T follicular helper cell (primary cell): ENCODE measurements around the gene TESK2.
"Not testable (repeated sequence)": the region's sequence is repeated elsewhere in the genome, so short reads cannot be mapped to it uniquely, and the experiment has no call there.

Experiments
- DNase-seq: peaks from one replicate; pipeline ENCODE4 v3.0.0-alpha.2; 2020; ENCODE audit warnings: low read depth

TESK2 gene

DNA sequence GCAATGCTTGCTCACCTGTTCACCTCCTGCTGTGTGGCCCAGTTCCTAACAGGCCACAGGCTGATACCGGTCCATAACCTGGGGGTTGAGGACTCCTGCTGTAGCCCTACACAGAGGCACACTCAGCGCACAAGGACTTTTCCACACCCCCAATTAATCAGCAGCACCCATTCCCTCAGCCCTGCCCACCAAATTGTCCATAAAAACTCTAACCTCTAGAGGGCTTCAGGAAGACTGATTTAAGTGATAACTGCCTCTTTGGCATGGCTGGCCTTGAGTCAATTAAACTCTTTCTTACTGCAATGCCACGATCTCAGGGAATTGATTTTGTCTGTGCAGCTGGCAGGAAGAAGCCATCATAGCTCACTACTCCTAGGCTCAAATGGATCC is 79.5 kb downstream of the TESK2 start:
- DNase-seq: no peak

DNA sequence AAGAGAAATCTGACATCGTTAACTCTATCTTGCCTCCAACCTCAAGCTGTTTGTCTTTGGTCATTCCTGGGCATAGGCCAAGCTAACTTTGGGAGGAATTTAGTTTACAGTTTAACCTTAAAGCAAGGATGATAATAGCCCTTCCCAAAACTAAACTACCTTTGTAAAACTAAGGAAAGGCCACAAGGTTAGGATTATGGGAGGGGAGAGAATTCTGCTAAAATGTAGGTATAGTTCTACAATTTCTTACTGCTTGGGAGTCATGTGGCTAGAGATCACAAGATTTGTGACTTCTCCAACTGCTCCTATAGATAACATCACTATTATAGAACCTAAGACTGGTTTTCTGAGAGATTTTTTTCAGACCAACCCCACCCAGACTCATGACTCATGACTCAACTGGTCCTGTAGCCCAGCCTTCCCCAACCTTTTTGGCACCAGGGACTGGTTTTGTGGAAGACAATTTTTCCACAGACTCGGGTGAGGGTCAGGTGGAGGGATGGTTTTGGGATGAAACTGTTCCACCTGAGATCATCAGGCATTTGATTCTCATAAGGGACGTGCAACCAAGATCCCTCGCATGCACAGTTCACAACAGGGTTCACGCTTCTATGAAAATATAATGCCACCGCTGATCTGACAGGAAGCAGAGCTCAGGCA is 80.0 kb downstream of the TESK2 start:
- DNase-seq: no peak

DNA sequence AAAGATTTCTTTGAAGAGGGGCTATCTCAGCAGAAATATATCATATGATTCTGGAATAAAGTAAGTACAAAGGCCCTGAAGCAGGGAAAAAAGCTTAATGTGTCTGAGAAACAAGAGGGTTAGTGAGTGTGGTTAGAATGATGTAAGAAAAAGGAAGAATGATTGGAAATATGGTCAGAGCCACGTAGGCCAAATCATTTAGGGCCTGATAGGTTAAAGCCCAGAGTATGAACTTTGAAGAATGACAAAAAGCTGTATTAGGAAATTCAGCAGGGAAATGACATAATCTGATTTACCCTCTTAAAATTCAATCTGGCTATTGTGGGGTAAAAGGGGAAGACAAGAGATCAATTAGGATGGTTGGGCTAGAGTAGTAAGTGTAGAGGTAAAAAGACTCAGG is 81.7 kb downstream of the TESK2 start:
- DNase-seq: no peak

DNA sequence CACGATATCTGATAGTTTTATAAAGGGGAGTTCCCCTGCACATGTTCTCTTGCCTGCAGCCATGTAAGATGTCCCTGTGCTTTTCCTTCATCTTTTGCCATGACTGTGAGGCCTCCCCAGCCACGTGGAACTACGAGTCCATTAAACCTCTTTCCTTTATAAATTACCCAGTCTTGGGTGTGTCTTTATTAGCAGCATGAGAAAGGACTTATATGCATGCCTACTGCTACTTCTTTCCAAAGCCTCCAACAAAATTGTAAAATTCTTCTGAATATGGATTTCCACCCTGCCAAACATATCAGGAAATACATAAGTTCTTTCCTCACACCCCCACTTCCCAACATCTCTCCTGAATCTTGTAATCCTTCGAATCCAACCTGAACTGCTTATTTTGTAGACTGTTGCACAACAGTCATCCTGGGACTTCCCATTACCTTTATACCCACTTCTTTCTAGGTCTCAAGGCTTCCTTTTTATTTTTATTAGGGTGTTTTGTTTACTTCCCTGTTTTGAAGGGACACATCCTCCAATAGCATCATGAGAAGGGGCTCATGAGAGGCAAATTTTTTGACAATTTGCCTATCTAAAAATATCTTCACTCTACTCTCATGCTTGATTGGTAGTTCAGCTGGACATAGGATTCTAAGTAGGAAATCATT is 83.2 kb downstream of the TESK2 start:
- DNase-seq: no peak

DNA sequence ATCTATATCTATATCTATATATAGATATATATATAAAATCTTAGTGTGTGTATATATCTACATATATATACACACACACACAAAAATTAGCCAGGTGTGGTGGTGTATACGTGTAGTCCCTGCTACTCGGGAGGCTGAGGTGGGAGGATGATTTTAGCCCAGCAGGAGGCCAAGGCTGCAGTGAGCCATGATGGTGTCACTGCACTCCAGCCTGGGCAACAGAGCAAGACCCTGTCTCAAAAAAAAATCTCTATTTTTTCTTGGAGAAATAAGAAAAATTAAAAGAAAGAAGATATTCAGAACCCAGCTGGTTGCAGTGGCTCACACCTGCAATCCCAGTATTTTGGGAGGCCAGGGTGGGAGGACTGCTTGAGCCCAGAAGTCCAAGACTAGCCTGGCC is 85.3 kb downstream of the TESK2 start:
- DNase-seq: no peak

DNA sequence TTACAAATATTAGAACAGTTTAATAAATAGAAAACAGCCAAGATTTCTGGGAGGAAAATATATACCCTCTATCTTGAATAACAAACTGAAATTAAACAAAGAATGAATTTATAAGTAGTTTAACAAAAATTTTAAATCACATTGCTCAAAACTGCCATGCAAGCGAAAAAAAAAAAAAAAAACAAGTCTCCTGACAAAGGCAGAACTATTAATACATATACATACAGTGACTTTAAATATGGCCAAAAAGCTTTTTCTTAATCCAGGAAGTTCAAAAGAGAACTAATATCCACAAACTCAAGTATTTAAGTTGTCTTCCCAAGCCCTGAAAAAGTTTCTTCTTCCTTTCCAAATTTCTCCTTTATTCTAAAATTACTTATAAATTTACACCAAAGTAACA is 87.2 kb downstream of the TESK2 start:
- no peak for DNase-seq

DNA sequence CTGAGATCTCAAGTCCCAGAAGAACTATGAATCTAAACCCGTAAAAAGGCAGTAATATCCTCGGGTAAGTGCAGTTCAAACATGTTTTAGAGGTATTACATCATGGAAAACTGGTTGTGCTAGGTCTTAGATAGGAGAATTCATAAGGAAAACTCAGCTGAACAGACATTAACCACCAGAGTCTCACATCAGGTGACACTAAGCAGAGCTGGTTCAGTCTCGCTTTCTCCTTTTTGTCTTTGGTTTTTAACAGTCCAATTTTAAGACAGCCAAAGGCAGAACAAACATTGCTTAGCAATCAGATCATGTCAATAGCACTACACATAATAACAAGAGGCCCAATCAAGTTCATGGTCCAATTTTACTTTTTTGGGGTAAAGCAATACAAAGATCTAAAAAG is 87.7 kb downstream of the TESK2 start:
- DNase-seq: no peak

DNA sequence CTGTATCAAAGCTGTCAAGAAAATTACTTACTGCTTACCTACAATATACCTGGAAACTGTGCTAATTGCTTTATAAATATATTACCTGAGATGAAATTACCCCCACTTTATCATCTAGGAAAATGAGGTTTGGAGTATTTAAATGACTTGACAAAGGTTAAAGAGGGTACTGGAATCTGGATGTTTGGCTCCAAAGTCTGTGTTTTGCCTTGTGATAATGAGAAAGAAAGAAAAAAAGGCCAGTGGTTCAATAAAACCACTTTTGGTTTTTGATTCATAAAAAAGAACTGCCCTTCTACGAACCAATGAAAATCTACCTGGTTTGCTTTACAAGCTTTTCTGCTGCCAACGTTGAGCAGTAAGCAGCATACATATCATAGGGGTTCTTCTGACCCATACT is 89.4 kb downstream of the TESK2 start:
- no peak for DNase-seq

DNA sequence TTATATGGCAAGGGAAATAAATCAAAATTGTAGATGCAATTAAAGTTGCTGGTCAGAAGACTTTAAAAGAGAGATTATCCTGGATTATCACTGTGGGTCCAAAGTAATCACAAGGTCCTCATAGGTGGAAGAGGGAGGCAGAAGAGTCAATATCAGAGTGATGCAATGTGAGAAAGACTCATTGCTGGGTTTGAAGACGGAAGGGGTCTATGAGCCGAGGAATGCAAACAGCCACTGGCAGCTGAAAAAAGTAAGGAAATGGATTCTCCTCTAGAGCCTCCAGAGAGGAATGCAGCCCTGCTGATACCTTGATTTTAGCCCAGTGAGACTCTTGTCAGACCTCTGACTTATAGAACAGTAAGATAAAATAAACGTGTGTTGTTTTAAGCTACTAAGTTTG is 90.9 kb downstream of the TESK2 start:
- DNase-seq: no peak

DNA sequence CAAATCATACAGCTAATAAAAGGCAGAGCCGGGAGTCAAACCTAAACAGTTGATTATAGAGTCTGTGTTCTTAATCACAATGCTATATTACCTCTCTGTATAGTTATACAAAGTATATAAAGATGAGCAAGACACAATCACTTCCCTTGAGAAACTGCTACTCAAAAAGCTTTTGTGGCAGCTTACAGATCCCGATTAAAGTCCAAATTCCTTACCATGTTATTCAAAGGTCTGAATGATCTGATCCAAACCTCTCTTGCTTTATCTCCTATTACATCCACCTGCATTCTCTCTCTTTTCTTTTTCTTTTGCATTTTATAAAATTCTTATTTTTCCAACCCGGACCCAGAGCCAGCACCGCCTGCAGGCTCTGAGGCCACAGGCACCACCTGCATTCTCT is 93.7 kb downstream of the TESK2 start:
- no peak for DNase-seq

DNA sequence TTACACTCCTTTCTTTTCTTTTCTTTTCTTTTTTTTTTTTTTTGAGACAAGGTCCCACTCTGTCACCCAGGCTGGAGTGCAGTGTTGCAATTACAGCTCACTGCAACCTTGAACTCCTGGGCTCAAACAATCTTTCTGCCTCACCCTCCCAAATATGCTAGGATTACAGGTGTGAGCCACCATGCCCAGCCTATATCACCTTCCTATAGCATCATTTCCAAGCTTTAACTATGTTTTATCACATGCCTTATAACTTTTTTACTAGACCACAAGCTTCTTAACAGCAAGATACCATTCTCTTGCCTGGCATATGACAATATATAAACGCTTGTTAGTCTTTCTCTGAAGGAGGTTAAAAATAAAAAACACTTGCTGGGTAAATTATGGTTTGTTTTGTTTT is 95.4 kb downstream of the TESK2 start:
- DNase-seq: no peak

DNA sequence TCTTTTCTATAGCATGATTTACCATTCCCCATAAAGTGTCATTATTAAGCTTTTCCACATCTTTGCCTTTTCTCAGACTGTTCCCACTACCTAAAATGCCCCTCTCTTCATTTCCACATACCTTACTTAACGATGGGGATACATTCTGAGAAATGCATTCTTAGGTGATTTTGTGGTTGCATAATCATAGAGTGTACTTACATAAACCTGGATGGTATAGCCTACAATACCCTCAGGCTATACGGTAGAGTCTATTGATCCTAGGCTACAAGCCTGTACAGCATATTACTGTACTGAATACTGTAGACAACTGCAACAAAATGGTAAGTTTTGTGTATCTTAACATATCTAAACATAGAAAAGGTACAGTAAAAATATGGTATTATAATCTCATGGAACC is 95.9 kb downstream of the TESK2 start:
- DNase-seq: no peak

DNA sequence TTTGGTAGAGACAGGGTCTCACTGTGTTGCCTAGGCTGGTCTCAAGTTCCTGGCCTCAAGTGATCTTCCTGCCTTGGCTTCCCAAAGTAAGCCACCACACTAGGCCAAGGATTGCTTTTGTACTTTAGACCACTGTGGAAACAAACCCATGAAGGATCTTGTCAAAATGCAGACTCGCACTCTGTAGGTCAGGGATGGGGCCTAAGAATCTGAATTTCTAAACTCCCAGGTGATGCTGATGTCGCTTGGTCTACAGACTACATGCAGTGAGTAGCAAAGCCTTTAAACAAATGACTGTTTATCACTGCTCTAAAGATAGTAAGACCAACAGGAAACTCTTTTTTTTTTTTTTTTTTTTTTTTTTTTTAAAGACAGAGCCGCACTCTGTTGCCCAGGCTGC is 96.6 kb downstream of the TESK2 start:
- DNase-seq: no peak

DNA sequence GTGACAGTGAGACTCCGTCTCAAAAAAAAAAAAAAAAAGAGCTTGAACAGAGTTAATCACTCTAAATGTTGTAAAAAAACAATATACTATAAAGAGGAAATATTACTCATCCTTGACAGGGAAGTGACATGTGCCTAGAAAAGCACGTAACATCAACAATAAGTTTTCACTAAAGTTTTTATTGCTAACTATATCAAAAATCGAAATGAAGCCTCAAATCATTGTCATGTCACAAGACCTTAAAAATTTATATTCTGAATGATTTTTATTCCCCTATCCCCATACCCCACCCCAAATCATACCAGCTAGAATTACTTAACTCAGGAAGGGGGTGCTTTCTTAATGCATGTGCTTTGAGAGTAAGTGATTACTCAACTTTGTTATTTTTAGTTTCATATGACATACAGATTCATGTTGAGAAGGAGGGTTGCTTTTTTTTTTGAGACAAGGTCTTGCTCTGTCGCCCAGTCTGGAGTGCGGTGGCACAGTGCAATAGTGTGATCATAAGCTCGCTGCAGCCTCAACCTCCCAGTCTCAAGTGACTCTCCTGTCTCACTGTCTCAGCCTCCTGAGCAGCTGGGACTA is 97.2 kb downstream of the TESK2 start:
- no peak for DNase-seq

DNA sequence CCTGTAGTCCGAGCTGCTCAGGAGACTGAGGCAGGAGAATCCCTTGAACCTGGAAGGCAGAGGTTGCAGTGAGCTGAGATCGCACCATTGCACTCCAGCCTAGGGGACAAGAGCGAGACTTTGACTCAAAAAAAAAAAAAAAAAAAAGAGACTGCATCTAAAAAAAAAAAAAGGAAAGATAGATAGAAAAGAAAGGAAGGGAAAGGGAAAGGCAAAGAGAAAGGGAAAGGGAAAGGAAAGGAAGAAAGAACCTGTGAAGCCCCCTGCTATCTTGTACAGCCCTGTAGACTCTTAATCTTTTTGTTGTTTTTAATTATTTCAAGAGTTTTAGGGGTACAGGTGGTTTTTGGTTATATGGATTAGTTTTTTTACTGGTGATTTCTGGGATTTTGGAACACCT is 104.7 kb downstream of the TESK2 start:
- DNase-seq: no peak

DNA sequence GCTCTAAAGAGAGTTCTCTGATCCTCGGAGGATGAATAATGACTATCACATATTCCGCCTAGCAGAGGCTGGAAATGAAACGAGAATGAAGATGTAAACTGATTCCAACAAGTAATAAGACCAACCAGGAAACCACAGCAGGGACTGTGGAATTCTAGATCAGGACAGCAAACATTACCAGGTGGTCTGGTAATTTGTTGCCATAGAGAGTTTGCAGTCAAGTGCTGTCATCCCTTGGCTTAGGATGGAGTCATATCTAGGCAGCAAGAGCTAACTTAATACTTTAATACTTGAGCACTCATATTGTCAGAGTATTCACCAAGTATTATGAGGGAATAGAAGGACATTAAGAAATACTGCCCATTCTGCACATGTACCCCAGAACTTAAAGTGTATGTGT is 105.7 kb downstream of the TESK2 start:
- DNase-seq: no peak

DNA sequence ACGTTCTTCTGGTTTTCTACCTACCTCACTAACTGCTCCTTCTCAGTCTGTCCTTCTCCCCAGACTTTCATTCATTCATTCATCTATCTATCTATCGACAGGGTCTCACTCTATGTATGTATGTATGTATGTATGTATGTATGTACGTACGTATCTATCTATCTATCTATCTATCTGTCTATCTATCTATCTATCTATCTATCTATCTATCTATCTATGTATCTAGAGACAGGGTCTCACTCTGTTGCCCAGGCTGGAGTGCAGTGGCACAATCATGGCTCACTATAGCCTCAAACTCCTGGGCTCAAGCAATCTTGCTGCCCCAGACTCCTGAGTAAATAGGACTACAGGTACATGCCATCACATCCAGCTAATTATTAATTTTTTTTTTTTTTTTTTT is 106.8 kb downstream of the TESK2 start:
- DNase-seq: not testable (repeated sequence)

DNA sequence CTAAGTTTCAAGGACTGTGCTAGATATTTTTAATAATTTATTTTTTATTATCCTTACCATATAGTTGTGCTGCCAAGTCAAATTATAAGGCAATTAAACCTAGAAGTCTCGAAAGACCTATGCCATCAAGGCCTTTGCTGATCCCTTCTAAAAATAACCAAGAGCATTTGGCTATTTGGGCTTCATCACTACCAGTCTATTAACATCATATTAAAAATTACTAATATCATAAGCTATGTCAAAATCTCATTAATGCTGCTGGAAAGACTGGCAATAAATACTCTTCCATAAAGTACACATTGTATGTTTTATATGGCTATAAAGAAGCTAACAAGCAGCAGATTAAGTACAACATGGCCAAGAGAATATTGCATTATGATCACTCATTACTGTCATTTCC is 107.8 kb downstream of the TESK2 start:
- DNase-seq: no peak

DNA sequence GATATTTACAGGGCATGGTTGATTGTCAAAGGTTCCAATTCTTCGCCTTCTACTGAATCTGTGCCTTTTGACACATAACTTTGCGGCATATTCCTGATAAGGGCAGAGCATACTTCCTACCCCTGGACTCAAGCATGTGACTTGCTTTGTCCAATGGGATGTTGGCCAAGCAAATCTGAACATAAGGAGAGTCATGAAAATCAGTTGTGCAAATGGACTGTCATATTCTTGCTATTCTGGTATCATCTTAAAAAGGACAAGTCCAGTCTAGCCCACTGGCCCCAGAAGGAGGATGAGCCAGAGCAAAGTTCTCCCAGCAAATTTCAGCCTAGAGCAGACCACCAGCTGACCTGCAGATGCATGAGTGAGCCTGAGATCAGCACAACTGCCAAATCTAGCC is 109.7 kb downstream of the TESK2 start:
- DNase-seq: no peak

DNA sequence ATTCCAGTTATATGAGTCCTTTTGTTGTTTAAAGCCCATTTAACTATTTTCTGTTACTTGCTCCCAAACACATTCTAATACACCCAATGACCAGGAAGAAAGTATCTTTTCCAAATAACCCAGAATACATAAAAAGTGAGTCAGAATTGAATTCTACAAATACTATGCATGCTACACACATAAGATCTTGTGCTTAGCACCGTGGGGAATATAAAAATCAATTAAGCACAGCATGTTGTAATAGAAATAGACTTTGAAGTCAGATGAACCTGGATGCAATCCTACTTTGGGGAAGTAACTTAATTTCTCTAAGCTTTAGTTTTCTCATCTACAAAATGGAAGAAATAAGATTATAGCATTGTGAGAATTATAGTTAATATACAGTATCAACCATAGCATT is 110.2 kb downstream of the TESK2 start:
- no peak for DNase-seq

DNA sequence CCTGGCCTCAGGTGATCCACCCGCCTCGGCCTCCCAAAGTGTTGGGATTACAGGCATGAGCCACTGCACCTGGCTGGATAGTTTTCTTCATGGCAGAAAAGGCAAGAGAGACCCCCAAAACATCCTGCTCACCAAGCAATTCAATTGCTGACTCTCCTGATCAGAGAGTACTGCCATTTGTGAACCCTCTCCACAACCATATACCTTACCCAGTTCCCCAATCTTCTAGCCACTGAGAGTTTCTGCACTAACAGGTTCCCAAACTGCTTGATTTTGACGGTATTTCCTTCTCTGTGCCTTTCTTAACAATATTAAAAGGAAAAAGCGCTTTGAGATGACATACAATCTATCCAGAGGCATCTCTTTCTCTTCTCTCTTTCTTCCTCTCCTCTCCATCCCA is 110.8 kb downstream of the TESK2 start:
- DNase-seq: no peak

DNA sequence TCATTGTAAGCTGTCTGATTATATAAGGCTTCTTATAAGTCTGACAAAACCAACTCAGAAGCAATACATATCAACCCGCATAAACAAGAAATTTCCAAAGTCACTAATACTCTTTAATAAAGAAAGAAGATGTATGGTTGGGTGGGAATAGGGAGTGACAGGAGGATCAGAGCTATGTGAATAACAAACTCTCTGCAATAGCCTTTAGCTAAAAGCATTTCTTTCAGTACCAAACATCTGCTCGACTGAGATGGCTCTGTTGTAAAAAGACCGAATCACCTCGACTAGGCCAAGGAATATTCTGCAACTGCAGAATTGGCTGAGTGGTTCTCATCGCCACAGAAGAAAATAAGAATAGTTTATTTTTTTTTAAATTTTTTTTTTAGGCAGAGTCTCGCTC is 111.4 kb downstream of the TESK2 start:
- no peak for DNase-seq

DNA sequence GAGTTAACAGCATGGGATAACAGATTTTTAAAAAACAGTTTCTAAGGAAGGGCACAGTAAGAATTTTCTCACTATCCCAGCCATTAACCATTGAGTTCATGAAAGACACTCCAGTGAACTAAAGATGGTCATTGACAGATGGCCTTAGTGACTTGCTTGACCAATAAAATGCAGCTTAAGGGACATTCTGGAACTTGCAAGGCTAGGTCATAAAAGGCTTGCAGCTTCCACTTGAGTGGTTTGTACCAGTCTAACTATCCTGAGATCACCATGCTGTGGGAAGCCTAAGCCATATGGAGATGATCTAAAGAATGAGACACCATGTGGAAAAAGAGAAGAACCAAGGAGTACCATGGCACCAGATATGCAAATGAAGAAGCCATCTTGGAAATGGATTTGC is 112.8 kb downstream of the TESK2 start:
- no peak for DNase-seq
